C1 segment of cervical spinal cord (tissue), 14 donors: Measurements from ENCODE around the gene SLC10A7.

Source experiments
- DNase-seq, 14 donors: peaks; one replicate each; lab custom pipeline; 2025; lab: John Stamatoyannopoulos, UW

SLC10A7 gene

DNA sequence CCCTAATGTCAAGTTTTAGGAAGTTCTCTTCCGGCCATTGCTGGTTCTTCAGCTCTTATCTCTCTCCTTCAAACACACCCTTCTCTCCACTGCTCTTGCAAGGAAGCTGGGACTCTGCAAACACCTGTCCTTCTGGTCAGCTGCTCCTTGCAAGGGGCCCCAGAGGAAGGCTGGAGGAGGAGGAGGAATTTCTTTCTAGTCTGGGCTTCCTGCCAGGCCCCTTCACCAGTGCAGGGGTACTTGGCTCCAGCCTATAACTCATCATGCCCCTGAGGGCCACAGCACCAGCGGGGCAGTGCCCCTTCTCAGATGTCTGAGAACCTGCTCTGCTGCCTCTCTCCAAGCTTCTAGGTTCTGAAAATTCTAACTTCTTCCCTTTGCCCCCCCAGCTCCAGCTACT is 260.7 kb downstream of the SLC10A7 start:
- no peak for DNase-seq

DNA sequence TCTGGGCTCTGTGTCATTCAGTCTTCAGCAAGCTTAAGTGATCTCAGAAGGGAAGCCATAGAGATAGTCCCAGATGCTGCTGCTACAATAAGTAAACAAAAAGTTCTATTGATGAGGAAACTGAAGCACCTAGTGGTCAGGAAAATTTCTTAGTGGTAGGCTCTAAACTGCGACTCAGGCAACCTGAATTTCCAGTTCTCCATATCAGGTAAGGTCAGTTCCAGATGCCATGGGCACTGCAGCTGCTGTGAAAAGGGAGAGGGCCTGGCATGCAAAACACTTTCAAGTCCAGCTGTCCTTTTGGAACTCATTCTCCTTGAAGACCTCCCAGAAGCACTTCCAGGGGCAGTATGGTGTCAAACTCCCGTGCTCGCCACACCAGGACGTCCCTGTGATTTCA is 261.2 kb downstream of the SLC10A7 start:
- no peak for DNase-seq

DNA sequence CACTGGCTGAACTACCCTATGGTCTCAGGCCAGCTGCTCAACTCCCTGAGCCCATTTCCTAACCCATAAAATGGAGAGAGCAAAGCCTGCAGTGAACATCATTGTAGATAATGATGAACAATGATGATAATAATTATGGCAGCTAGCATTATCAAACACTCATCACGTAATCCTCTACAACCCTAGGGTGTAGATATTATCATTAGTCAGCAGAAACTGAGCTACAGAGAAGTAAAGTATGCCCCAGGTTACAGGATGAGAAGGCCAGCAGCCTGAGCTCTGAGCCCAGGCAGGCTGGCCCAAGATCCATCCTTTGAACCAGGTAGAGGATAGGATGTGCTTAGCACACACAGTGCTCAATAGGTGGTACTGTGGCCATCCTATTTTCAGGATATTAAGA is 264.2 kb downstream of the SLC10A7 start:
- no peak for DNase-seq

DNA sequence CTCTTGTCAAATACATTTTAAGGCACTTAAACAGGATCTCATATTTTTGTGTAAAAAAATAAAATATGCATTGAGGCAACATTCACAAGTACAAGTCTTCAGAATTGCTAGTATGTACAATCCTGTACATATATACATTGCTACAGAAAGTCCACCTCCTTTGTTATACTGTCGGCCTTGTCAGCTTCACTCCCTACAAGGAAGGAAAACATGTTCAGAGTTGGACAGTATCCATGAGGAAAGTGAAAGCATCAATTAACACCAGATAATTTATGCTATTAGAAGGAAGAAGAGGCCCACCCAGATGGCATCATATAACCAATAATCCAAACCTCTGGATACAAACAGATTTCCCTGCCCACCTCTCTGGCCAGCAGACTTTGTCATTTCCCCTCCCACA is 265.4 kb downstream of the SLC10A7 start:
- no peak for DNase-seq

DNA sequence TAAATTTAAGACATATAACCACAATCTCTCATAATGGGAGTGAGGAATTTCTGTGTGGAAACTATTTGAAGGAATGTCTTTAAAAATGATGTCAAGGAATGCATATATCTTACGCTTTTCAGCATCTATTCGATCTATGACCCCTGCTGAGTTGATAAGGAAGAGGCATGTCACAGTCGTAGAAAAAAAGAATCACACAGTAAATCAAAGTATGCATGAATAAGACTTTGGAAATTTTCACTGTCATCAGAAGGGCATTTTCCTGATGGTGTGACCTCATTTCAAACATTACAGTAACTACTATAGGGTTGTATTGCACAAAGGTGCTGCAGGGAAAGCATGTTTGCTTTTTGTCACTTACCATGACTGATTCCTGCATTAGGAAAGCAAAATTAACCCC is 265.9 kb downstream of the SLC10A7 start:
- DNase-seq, result no peak

DNA sequence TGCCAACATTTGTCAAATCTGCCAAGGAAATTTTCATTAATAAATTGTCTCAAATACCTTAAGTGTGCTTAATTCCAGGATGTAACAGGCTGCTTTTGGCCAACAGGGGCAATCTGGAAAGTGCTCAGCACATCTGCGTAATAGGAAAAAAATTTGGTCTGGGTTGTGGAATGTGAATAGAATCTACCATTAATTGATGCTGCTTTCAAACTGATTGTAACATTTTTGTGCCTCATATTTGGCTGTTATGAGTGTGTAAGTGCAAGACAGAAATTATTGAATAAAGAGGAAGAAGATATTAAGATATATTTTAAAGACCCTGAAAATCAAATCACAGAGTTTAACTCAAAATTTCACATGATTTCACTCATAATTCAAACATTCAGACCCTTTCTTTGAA is 266.3 kb downstream of the SLC10A7 start:
- DNase-seq, result no peak

DNA sequence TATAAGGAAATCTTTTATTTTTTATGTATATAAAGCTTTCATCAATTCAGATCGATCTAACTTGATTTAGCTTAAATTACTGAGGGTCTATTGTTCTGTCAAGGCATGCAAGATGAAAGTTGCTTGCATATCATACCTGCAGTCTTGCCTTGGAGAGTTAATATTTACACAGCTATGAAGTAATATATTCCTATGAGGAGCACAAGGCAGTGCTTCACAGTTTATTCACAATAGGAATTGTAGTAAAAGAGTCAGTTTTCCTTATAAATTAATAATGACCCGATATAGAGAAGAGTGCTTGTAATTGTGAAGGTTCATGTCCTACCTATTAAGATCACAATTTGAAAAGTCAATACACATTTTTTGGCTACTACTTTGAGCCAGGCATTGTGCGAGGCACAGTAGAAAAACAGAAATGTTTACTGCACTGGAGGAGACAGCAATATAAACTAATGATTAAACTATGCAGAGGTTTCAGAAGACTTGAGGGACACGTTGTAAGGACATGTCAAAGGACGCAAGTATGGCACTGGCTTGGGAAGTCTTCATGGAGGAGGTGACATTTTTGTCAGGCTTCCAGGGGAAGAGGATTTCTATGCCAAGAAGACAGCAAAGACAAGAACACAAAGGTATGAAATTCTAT is 268.6 kb downstream of the SLC10A7 start:
- no peak for DNase-seq

DNA sequence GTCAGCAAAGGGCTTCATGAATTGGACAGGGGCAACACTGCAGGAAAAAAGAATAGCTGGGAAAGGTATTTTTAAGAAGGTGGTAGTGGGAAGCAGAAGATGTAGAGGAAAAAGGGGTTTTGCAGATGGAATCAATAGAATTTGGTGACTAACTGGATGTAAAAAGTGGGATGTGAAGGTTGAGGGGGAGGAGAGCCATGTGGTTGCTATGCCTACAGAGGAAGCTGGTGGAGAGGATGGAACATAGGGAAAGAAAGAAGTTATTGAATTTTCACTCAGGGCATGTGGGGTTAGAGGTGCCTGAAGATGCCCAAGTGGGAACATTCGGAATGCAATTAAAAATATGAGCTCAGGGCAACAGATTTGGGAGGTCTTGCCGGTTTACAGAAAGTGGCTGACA is 274.4 kb downstream of the SLC10A7 start:
- no peak for DNase-seq

DNA sequence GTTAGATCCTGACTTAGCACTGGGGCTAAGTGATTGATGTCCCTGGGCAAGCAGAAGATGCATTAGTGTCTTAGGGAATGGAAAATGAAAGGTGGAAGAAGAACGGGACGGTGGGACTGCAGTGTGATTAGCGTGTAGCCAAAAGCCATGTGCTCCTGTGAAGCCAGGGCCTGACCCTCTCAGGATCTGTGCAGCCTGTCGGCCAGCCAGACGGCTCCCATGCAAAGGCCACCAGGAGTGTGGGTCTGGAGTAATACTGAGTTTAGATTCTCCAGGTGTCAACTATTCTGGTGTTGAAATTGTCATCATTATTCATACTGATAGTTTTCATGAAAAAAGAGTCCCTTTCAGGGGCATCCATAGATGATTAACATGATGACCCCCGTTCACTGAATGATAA is 275.4 kb downstream of the SLC10A7 start:
- no peak for DNase-seq

DNA sequence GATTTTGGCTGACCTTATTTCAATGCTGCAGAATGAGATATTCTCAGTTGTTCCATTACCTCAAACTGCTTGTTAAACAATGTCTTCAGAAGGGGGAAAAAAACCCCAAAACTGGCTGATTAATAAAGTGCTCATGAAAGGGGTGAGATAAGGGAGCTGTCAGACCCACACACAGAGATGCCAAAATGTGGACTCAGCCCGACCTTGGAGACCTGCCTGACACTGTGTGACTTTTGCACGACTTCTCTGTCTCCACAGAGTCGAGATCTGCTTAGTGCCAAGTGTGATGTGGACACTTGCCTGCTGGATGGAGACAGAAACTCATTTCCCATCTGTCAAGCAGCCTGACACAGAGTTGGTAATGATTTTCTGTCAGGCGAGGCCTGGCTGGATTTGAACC is 275.9 kb downstream of the SLC10A7 start:
- DNase-seq, result no peak

DNA sequence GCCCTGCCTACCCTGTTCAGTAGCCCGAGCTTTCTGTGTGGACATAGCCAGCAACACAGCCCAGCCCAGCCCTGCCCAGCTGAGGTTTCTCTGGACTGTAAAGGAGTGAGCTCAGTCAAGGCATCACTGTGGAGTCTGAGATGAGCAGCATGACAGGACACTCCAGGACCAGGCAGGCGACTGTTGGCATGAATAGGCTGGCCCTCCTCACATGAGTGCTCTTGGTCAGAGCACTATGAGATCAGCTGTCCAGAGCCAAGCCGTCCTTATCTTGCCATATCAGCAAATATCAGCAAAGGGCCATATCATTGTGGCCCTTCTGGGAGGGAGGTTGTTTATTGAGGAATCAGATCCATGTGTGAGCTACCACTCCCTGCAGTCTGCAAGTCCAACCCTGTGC is 276.5 kb downstream of the SLC10A7 start:
- no peak for DNase-seq

DNA sequence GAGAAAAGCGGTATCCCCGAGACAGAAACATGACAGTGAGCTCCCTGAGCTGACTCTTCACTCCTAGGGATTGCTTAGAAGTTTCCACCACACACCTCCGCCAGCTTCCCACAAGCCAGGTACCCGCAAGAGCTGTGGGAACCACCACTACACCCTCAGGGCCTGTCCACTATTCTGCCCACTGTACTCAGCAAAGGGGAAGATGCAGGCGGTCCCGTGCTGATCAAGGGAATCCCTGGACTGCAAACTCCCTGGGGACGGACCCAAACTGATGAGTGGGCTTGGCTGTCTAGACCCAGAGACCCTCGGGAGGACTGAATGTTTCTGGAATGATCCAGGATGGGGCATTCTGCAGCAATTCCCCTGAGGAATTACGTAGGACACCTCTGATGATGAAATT is 277.2 kb downstream of the SLC10A7 start:
- DNase-seq, result no peak

DNA sequence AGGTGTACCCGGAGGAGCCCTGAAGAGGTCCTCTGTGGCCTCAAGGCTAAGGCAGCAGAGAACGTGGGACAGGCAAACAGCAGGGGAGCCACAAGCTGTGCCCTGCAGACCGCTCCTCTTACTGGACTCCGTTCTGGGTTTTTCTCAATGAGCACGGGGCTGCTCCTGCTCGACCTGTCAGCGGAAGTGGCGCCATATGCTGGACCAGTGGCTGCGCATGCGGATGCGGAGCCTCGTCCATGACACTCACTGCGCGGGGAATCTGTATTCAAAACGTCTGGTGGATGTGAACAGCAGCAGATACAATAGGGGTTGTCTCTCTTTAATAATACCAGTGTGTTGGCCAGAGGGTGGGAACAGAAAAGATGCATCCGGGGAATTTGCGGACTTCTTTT is 277.9 kb downstream of the SLC10A7 start:
- no peak for DNase-seq

DNA sequence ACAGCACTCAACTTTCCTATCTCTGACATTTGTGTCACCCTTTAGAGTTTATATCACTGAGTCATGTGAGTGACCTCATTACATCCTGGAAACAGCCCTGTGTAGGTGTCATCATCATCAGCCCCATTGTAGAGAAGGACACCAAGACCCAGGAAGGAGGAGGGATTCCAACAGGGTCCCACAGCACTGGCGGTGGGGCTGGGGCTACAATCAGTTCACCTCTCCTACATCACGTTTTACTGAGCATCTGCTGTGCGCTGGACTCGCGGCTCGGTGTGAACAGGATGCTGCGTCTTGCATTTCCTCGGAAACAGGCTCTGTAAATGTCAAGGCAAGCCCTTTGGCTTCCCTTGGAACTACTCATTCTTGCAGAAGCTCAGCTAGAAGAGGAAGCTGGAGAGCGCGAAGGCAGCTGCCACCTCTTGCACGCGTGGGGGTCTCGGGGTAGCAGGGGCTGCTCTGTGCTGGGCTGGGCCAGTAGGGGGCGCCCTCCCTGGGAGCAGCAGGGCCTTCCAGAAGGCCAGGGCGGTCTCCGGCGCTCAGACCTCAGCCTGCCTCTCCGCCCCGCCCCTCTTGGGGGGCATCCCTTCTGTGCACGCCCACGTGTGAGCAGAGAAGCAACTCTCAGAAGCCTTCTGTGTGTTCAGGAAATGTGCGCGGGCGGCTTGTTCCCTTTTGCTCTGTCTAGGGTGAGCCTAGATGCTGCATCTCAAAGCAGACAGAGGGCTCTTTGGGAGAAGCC is 278.4 kb downstream of the SLC10A7 start:
- peak in 1 of 14 donors; percentile 39 for DNase-seq

DNA sequence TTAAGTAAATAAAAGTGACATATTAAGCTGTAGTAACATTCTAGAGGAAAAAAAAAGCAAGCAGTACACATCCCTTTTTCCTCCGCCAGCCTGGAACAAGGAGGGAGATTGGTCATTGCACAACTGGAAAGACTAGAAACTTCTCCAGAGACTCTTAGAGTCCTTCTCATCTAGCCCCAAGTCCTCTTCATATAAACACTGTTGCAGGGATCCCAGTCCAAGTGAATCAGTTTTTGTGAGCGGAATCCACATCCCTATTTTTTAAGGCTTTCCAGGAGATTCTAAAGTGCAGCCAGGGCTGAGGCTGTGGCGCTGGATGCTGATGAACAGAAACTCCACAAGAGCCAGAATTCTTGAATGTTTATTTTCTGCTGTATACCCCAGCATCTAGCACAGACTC is 283.6 kb downstream of the SLC10A7 start:
- no peak for DNase-seq

DNA sequence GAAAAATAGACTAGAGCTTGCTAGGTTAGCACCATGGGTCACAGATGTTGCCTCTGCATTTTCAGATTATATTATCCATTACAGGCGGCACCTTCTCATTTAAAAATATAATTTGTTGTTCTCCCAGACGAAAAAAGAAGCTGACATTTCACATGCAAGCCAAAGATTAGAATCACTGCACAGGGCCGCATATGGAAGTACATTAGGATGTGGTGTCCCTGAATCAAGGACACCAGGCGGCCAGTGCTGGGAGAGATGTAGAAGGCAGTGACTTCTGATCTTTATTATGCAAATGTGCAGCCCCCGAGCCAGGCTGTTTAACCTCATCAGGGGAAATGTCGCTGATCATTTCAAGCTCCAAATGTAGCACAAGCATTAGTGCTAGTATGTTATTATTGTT is 284.6 kb downstream of the SLC10A7 start:
- no peak for DNase-seq

DNA sequence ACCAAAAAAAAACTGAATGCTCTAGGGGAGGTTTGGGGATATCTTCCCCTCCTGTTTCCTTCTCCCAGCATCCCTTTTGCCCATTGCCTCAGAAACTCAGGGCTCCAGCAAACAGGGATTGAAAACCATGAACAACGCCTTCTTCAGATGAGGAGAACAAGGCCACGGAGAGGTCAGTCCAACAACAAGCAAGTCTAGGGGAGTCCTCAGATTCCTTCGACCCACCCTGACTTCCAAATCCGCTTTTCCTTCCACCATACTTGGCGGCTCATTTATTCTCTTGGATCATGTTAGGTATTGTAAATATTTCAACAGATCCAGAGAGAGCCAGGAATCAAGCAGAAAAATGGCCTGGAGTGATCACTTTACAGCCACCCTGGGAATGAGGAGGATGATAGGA is 285.5 kb downstream of the SLC10A7 start:
- DNase-seq, result no peak

DNA sequence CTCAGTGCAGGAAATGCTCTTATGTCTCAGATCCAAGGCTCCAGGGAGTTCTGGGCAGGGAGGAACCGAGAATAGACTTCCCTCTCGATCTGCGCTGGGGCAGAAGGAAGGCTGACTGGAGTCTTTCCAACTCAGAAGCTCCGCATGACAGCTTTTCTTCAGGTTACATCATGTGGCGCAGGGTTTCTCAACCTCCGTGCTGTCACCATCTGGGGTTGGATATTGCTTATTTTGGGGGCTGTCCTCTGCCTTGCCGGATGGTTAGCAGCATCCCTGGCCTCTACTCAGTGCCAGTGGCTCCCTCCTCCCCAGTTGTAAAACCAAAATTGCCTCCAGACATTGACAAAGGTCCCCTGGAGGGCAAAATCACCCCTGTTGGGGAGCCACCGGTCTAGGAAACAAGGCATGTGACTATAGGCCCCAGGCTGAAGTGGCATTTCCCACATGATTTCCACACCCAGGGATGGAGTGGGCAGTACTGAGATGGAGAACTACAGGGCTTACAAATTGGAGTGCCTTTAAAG is 286.0 kb downstream of the SLC10A7 start:
- no peak for DNase-seq

DNA sequence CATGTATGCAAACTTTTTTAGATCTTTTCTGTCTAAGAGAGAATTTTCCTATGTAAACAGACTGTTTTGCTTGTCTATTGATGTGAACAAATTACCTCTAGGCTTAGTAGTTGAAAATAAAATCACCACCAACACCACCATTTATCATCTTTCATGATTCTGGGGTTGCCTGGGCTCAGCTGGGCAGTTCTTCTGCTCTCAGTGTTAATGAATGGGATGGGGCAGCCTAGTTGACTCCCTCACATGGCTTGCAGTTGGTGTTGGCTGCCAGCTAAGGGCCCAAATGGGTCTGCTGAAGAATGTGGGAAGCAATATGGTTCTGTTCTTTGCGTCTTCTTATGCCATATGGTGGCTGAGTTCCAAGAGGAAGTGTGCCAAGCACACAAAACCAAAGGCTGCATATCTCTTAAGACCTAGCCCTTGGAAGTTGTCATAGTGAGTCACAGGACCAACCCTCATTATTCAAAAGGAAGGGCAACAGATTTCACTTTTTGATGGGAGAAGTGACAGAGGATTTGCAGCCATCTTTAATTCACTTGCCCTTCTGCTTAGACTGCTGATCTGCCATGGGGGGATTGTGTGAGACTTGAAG is 289.5 kb downstream of the SLC10A7 start:
- DNase-seq, result no peak

DNA sequence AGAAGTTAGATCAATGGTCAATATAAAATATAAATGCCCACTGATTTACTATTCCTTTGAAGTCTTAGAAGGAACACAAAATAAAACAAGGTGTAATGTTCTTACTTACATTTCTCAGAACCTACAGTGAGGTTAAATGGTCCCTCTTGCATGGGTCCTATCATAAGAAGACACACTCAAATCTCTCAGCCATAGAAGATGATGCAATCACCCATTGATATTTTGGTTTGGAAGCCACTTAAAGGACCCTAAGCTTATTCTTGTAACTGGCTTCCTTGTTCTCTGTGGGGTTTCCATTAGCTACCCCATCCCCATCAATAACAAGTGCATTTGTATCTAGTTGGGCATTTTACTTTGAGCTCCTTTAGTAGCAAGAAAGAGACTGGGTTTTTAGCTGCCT is 292.3 kb downstream of the SLC10A7 start:
- no peak for DNase-seq

DNA sequence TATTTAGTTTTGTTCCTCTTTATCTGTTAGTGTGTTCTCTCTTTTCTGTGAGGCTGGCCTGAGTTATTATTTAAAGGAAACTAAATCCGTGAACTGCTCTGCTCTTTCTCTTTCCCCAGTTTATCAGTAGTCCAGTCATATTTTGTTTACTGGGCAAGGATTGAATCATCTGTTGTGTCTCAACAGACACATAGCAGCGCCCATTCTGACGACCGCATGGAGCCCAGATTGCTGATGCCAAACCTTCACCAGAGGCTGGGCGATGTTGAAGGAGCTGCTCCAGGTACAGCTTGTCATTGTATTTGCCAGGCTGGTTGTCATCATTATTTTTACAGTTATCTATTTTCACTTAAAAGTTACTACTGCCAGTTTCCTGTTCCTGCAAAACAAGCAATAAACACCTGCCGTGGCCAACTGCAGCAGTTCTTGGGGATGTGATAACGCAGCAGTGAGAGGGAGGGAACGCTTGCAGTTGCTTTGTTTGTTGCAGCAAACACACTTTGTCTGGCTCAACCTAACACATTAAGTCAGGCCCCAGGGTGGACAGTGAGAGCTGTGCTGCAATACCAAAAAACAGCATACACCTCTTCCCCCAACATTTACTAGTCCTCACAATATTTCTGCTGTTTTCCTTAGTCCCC is 297.3 kb downstream of the SLC10A7 start:
- DNase-seq, result peak in 2 of 14 donors; percentile 25 to 27

DNA sequence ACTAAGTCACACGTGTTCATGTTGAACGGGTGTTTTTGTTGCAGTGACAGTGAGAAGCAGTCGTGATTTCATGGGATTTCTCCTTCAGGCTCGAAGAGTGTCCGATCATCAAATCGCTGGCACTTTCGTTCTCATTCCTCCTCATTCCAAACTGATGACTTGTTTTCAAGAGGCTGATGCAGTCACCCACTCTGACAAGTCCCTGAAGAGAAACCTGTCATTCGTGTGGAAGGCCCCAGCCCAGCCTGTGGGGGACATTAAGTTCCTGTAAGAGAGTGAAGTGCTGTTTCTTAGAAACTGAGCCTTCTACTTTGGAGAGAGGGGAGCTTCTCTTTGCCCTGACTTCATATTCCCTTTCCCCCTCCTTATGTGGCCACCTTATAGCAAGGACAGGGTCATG is 299.4 kb downstream of the SLC10A7 start:
- DNase-seq, result no peak

DNA sequence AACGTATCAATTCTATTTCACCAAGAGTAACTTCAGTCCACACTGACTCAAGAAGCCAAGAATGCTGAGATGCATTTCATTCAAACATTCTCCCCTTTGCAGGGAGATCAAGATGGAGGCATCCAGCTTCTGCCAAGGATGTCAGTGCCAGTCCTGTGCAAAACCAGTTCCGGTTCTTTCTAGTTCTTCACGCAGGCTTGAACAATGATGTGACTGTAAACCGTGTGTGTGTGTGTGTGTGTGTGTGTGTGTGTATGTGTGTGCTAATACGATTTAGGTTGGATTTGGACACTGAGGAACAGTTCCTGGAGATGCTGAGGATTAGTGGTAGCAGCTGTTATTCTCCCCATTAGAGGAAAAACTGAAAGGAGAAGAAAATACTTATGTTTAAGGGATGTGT is 307.5 kb downstream of the SLC10A7 start, which contains the start of gene REELD1:
Gene REELD1 (plus strand): TSS at position 301 of the 400 bp plus-strand sequence. CDS start 2,415 bp downstream, outside the sequence.
- no peak for DNase-seq
